Measurements from ENCODE around the gene LMLN. TPM values are rescaled to one million over a fixed set of nuclear protein-coding genes. Genes with fewer than 3 reads are reported as not detected.

The LMLN gene
- total and polyA plus RNA-seq, 2 of the 8 experiments (the other 6 are each of a cell fraction or from before 2014, with no cell fraction given) = 3.9 to 5.0 TPM

DNA sequence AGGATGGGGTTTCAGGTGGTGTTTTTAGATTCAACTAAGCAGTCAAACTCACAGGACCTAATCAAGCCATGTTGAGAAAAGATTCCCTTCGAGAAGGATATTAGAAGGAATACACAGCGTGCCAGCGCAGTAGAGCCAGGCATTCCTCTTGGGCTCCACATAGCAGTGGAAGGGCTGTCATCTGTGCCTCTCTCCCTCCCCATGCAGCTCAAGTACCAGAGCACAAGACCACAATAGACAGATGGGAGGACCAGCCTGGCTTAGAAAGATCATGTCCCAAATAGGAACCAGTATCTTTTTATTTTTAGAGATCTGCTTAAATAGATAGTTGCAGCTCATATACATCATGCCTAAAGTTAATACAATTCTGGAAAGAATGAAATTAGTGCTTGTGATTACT is 37.9 kb downstream of the LMLN start:
- H4K20me1 ChIP-seq (replicated peaks in 1 of 2; ENCODE audit: control insufficient read depth in 1 of 2, insufficient read depth in 2 of 2, low read length in 2 of 2) = no peaks in the 10 kb centered on the region
- H2BK15ac ChIP-seq (ENCODE audit: low read length) = no peak overlapping the region
- WGBS, 2 experiments (ENCODE audit: extremely low coverage in 1 of 2, insufficient coverage in 1 of 2, insufficient read length in 1 of 2, insufficient replicate concordance in 2 of 2, low coverage in 1 of 2, low lambda C conversion rate in 2 of 2, missing lambda C conversion rate in 1 of 2) = 91% methylated on average over 3 of the region's 3 CpGs; no CpG with 5 or more reads in 1 of the 2 experiments
- H2BK12ac ChIP-seq (ENCODE audit: low read depth, low read length) = no peak overlapping the region
- no peak for FAIRE-seq
- H3K79me2 ChIP-seq (ENCODE audit: control insufficient read depth in 1 of 2, insufficient read depth in 2 of 2, low read length in 2 of 2) = no peaks in the 10 kb centered on the region
- H3K56ac ChIP-seq (replicated peaks; ENCODE audit: insufficient read length, low read depth, low read length) = no peak overlapping the region
- H2BK20ac ChIP-seq (ENCODE audit: low read length) = no peak overlapping the region
- H3K4ac ChIP-seq (replicated peaks; ENCODE audit: insufficient read length, low read depth, low read length) = no peak overlapping the region
- no peak for TF ChIP-seq GABPA (IDR thresholded peaks at IDR 0.05; ENCODE audit: borderline replicate concordance, insufficient read depth, low read length)
- TF ChIP-seq, protein P1, sequence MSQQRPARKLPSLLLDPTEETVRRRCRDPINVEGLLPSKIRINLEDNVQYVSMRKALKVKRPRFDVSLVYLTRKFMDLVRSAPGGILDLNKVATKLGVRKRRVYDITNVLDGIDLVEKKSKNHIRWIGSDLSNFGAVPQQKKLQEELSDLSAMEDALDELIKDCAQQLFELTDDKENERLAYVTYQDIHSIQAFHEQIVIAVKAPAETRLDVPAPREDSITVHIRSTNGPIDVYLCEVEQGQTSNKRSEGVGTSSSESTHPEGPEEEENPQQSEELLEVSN (IDR thresholded peaks at IDR 0.05) = no peak
- H3K4me3 ChIP-seq (ENCODE audit: extremely low read depth in 1 of 4, insufficient read depth in 2 of 4, low read depth in 3 of 4, low read length in 4 of 4) = no peak overlapping the region
- no peaks in the 10 kb centered on the region for H3K9me3 ChIP-seq (ENCODE audit: insufficient read depth in 2 of 2, low read depth in 1 of 2, low read length in 1 of 2)
- no peaks in the 10 kb centered on the region for H3K79me1 ChIP-seq (ENCODE audit: low read depth, low read length)
- no peak overlapping the region for H2AK5ac ChIP-seq (ENCODE audit: low read depth, low read length)
- no peak overlapping the region for H4K91ac ChIP-seq (replicated peaks; ENCODE audit: insufficient read length, low read length)
- H2AFZ ChIP-seq (ENCODE audit: low read length) = no peak overlapping the region
- no peaks in the 10 kb centered on the region for H3K23me2 ChIP-seq (ENCODE audit: low read depth, low read length)
- POLR2A ChIA-PET (ENCODE audit: partially characterized antibody) = interaction anchor here (0.6 kb wide), 1 partner anchor 303 kb away, joined by 6 read pairs; no protein-coding TSS in a partner anchor
- H3K27ac ChIP-seq (ENCODE audit: low read depth, low read length) = no peak overlapping the region
- no peak overlapping the region for H3K23ac ChIP-seq (ENCODE audit: insufficient read length)
- DNase-seq (ENCODE audit: low read depth in 1 of 2, low spot score in 2 of 2) = no peak
- no peaks in the 10 kb centered on the region for H3K27me3 ChIP-seq (replicated peaks in 1 of 4; ENCODE audit: control insufficient read depth in 3 of 4, extremely low read depth in 1 of 4, insufficient read depth in 3 of 4, low read length in 3 of 4)
- no peak overlapping the region for H3K14ac ChIP-seq (ENCODE audit: insufficient read length)
- no peak overlapping the region for H4K5ac ChIP-seq (ENCODE audit: insufficient read length, low read depth, low read length)
- no peak overlapping the region for H2BK120ac ChIP-seq (replicated peaks; ENCODE audit: low read depth, low read length)
- no peak overlapping the region; the same call in 1 of the 2 replicates for H4K8ac ChIP-seq (ENCODE audit: extremely low read depth, insufficient read depth, low read length)
- H3K18ac ChIP-seq (ENCODE audit: extremely low read depth, low read length) = no peak overlapping the region
- CTCF ChIA-PET (ENCODE audit: partially characterized antibody) = interaction anchor here (1.2 to 1.5 kb wide), 2 partner anchors 8 to 92 kb away, joined by 3 to 4 read pairs; no protein-coding TSS in a partner anchor
- H3K9ac ChIP-seq (replicated peaks in 1 of 4; ENCODE audit: extremely low read depth in 1 of 4, low read depth in 3 of 4, low read length in 3 of 4) = no peak overlapping the region
- H2BK5ac ChIP-seq (ENCODE audit: low read depth, low read length) = no peak overlapping the region
- no peak overlapping the region for H3K4me2 ChIP-seq (ENCODE audit: insufficient read depth in 1 of 2, low read depth in 2 of 2, low read length in 2 of 2)
- H3K4me1 ChIP-seq (replicated peaks in 1 of 4; ENCODE audit: control insufficient read depth in 3 of 4, insufficient read depth in 4 of 4, low read length in 3 of 4) = no peaks in the 10 kb centered on the region
- H3K36me3 ChIP-seq (ENCODE audit: control insufficient read depth in 2 of 4, insufficient read depth in 4 of 4, low read length in 3 of 4) = no peaks in the 10 kb centered on the region

Data from H1 (cell line).